GM12864 (cell line): Measurements from ENCODE around the gene PPP6R2.

Experiments used
- DNase-seq: peaks from one replicate; pipeline ENCODE4 v3.0.0-alpha.2; 2011; ENCODE audit warnings: low read depth
- H3K4me3 ChIP-seq: 2 replicates; pipeline ENCODE4 v1.5.1; 2011; ENCODE audit warnings: mild to moderate bottlenecking, low read depth, low read length, control low read depth
- TF ChIP-seq, protein P1 (sequence below): IDR thresholded peaks from 2 replicates; pipeline ENCODE4 v1.5.1; 2011; ENCODE audit warnings: low read depth, mild to moderate bottlenecking, moderate library complexity, low read length, control low read depth, inconsistent platforms; ENCODE audit errors: missing control alignments

Gene PPP6R2

DNA sequence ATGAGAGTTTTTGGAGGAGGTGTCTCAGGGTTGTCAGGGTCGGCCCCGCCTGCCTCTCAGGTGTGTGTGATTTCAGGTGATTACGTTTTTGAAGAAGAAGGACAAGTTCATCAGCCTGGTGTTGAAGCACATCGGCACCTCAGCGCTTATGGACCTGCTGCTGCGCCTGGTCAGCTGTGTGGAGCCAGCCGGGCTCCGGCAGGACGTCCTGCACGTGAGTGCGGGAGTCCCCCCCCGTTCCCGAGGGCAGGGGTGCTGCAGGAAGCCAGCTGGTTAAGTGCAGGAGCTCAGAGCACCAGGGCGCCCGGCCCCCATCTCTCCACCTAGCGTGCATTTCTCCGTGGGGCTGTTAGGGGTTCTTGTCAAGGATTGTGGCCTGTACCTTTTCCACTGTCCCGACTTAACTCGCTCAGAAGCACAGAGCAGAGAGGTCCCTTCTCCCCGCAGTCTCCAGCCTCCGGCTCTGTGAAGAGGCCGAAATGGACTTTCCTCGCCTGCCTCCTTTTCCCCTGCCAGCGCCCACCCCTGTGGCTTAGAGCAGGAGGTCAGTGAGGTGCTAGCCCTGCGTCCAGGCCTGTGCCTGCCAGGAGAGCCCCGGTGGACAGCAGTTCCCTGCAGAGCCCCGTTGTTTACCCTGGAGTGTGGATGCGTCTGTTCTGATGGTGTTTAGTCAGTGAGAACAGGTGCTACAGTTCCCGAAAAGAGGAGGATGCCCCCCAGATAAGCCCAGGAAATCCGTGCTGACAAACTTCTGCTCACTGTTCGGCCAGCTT lies 71.5 kb downstream of the PPP6R2 start:
- TF ChIP-seq, protein P1, sequence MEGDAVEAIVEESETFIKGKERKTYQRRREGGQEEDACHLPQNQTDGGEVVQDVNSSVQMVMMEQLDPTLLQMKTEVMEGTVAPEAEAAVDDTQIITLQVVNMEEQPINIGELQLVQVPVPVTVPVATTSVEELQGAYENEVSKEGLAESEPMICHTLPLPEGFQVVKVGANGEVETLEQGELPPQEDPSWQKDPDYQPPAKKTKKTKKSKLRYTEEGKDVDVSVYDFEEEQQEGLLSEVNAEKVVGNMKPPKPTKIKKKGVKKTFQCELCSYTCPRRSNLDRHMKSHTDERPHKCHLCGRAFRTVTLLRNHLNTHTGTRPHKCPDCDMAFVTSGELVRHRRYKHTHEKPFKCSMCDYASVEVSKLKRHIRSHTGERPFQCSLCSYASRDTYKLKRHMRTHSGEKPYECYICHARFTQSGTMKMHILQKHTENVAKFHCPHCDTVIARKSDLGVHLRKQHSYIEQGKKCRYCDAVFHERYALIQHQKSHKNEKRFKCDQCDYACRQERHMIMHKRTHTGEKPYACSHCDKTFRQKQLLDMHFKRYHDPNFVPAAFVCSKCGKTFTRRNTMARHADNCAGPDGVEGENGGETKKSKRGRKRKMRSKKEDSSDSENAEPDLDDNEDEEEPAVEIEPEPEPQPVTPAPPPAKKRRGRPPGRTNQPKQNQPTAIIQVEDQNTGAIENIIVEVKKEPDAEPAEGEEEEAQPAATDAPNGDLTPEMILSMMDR = no peak
- DNase-seq = no peak
- H3K4me3 ChIP-seq = no peak overlapping the region

DNA sequence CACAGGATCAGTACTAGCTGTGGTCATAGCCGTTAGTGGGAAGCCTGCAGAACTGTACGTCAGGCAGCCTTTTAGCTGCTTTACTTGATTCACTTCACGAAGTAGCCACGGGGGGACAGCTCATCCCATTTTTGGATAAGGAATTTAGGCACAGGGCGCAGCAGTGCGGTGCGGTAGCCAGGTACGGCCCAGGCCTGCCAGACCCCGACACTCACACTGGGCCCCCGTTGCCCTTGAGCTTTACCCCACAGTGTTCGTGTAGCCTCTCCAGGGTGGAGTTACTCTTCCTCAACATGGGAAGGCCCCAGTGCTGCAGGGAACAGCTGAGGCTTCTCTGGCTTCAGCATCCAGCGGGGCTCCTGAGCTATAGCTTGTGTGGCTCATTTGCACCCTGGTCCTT lies 72.3 kb downstream of the PPP6R2 start:
- TF ChIP-seq, protein P1 = no peak
- DNase-seq = no peak

DNA sequence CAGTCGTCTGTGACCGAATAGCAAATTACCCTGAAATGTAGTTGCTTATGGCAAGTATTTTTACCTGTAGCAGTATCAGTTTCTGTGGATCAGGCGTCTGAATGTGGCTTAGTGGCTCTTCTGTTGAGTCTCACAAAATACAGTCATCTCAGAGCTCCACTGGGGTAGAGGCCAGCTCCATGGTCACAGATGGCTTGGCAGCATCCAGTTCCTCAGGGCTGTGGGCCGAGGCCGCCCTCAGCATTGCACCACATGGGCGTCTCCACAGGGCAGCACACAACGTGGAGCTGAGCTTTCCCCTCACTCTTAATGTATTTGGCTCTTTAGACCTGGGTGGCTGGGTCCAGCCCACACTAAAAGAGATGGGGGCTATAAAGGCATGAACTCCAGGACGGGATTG lies 73.9 kb downstream of the PPP6R2 start:
- TF ChIP-seq, protein P1 = no peak
- no peak for DNase-seq
- H3K4me3 ChIP-seq = no peak overlapping the region

More for the DNA sequence above, 72.3 kb downstream of the PPP6R2 start:
- H3K4me3 ChIP-seq = no peak overlapping the region

DNA sequence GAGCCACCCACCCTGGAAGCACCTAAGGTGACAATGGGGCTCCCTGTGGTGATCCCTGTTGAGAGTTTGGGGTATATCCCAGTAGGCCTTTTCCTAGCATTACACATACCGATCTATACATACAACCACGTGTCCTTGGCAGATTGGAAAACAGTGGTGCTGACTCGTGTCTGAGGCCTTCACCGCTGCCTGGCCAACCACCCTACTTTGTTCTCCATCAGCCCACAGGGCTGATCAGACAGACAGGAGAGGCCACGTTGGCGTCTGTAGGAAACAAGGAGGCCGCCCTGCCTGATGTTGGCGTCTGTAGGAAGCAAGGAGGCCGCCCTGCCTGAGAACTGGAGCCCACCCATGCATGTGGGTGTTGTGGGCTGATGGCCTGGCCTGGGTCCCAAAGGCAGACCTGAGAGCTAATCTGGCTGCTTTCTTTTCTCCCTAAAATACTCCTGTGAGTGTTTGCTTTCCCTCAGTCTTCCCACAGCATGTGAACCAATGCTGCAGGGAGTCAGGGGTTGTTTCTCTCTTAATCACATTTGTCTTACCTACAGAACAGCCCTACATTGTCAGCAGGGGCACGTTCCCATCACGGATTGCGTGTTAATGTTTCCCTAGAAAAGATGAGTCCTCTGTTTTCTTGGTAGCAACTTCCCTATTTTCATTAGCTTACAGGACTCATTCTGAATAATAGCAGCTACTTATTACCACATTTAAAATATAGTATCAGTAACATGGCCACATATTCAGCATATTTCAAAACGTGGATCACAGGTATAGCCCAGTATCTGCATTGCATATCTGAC lies 74.5 kb downstream of the PPP6R2 start:
- TF ChIP-seq, protein P1 = no peak
- DNase-seq = no peak
- H3K4me3 ChIP-seq = no peak overlapping the region

DNA sequence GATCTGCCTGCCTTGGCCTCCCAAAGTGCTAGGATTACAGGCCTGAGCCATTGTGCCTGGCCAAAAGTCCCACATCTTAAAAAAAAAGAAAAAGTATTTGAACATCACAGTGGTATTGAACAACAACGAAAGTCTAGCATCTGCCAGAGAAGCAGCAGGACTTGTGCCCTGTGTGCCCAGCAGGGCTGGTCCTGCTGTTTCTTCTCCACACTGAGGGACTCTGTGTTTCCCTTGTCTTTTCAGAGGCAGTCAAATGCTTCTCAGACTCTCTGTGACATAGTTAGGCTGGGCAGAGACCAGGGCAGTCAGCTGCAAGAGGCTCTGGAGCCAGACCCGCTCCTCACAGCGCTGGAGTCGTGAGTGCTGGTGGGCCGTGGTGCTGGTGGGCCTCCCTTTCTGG lies 75.5 kb downstream of the PPP6R2 start:
- DNase-seq = no peak
- TF ChIP-seq, protein P1 = no peak
- no peak overlapping the region for H3K4me3 ChIP-seq

DNA sequence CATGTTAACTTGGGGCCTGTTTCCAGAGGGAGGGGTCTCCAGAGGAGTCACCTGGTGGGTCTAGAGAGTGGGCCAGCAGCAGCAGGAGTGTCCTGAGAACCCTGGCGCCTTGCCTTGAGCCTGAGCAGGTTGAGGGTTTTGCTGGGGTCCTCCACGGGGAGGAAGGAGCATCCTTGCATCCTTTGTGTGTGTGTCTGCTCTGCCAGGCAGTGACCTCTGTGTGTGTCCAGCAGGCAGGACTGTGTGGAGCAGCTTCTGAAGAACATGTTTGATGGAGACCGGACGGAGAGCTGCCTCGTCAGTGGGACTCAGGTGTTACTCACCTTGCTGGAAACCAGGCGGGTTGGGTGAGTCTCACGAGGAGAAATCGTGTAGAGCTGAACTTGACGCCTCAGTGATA lies 76.0 kb downstream of the PPP6R2 start:
- TF ChIP-seq, protein P1 = no peak
- DNase-seq = no peak
- H3K4me3 ChIP-seq = no peak overlapping the region
